Left lung (tissue), 10 donors: ENCODE measurements around the gene RGL1. TPM values are rescaled to one million over a fixed set of nuclear protein-coding genes. Genes with fewer than 3 reads are reported as not detected.
A peak's percentile ranks its signal among the peaks of the same experiment; 100 is the strongest.

Experiments
- ATAC-seq: fragments of 200-7000 bp; cut with Tn5 transposase; one replicate; pipeline ENCODE4 v1.9.1; 2020; ENCODE audit warnings: moderate library complexity
- DNase-seq, 4 donors: peaks; one replicate each; pipeline ENCODE4 v3.0.0-alpha.2; 2013 to 2020
- H3K27ac ChIP-seq, 2 donors: fragments of 200-600 bp; sonication (generic) in 1 of 2; one replicate each; pipeline versions ENCODE4 v1.5.0 to v1.8.0; 2020 to 2021
- H3K27me3 ChIP-seq, 2 donors: fragments of 200-600 bp; sonication (generic) in 1 of 2; one replicate each; pipeline versions ENCODE4 v1.5.0 to v1.8.0; 2020 to 2021
- H3K36me3 ChIP-seq, 2 donors: fragments of 200-600 bp; sonication (generic) in 1 of 2; one replicate each; pipeline versions ENCODE4 v1.5.0 to v1.8.0; 2020 to 2021
- H3K4me1 ChIP-seq, 2 donors: fragments of 200-600 bp; one replicate each; pipeline ENCODE4 v1.8.0; 2021
- H3K4me3 ChIP-seq, 2 donors: fragments of 200-600 bp; sonication (generic) in 1 of 2; one replicate each; pipeline versions ENCODE4 v1.5.0 to v1.8.0; 2020 to 2021; ENCODE audit warnings: mild to moderate bottlenecking in 1 of 2
- H3K9me3 ChIP-seq, 2 donors: fragments of 200-600 bp; sonication (generic) in 1 of 2; one replicate each; pipeline versions ENCODE4 v1.5.0 to v1.8.0; 2020 to 2021
- CTCF ChIP-seq, 2 donors: fragments of 200-600 bp; sonication (generic) in 1 of 2; IDR thresholded peaks; one replicate each; pipeline versions ENCODE4 v1.5.0 to v1.8.0; 2021; ENCODE audit warnings: antibody characterized with exemption in 2 of 2
- intact Hi-C, 2 donors: fragments of 100-400 bp; cut with DNase I; formaldehyde crosslinking; loops; one replicate each; pipeline versions ENCODE4 v1.11.2 to v1.14.2; 2022
- polyA plus RNA-seq, 6 donors: library from polyadenylated mRNA; unstranded; fragments of 120-200 nt; gene quantifications; one replicate each; pipeline ENCODE4 v1.2.1, GENCODE V29; 2013; ENCODE audit not compliant: insufficient read length in 6 of 6
- total RNA-seq, 2 donors: library from RNA; stranded (reverse); fragmentation: NEBNext Ultra II Directional; extraction: Animal tissue kit (Norgen Biotek cat#: 25700); gene quantifications; one replicate each; pipeline ENCODE4 v1.2.1, GENCODE V29; 2021
- donor health status: DM: no; HTN: yes; CAD: no.
- donor health status: DM: no; HTN: no; CAD: no.

RGL1 gene
- total and polyA plus RNA-seq, 8 donors: 33.7 to 52.6 (median 40.9) TPM

GRCh38 chr1:183891158-183891856 is 86.4 kb downstream of the RGL1 start:
- H3K36me3 ChIP-seq: peaks cover 0 to 53% of the 10 kb centered on the region in 2 donors
- H3K4me1 ChIP-seq: peaks cover 15 to 61% of the 10 kb centered on the region in 2 donors
- no peak overlapping the region for H3K4me3 ChIP-seq
- intact Hi-C loops: no loop called here
- ATAC-seq (no peak), DNase-seq (no peak)
- H3K27me3 ChIP-seq: no peaks in the 10 kb centered on the region
- no peak for TF ChIP-seq CTCF (IDR thresholded peaks at IDR 0.05)
- H3K27ac ChIP-seq: peak overlapping the region; percentile 51 to 72
- H3K9me3 ChIP-seq: no peaks in the 10 kb centered on the region

GRCh38 chr1:183892351-183892793 is 87.5 kb downstream of the RGL1 start:
- H3K9me3 ChIP-seq: no peaks in the 10 kb centered on the region
- H3K4me1 ChIP-seq: peaks cover 15 to 60% of the 10 kb centered on the region in 2 donors
- intact Hi-C loops: no loop called here
- peak overlapping the region; percentile 63 to 72 for H3K27ac ChIP-seq
- no peaks in the 10 kb centered on the region for H3K27me3 ChIP-seq
- TF ChIP-seq CTCF (IDR thresholded peaks at IDR 0.05): no peak
- peak; percentile 87 for ATAC-seq
- peak in 2 of 4 donors; percentile 53 to 76 for DNase-seq
- peaks cover 0 to 52% of the 10 kb centered on the region in 2 donors for H3K36me3 ChIP-seq
- H3K4me3 ChIP-seq: no peak overlapping the region

DNA sequence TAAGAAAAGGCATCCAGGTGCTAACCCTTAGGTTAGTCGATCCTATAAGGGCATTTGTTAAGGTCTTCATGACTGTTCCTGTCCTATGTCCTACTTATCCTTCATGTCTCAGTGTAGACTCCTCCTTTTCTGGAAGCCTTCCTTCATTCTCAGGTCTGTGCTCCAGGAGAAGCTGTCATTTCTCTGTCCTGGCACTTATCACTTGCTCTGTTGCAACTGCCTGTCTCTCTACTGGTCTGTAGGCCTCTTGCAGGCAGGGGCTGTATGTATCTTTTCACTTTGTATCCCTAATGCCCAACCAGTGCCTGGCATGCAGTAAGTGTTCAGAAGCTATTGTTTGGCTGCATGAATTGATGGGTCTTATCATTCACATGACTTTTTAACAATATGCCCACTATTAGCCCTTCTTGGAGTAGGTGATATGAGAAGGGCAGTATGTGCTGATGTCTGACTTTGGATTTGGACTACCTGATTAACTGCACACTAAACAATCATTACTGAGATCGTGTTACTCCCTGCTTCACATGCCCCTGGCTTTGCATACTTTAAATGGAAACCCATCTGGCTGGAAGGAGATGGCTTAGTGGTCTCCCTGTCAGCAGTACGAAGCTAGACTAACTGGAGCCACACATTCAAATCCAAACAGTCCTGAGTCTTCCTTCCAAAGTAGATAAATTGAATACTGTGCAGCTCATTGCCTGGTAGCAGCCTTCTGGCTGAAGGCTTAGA is 88.8 kb downstream of the RGL1 start:
- TF ChIP-seq CTCF (IDR thresholded peaks at IDR 0.05): no peak
- Histone ChIP-seq H3K27ac (peak overlapping the region; percentile 63 to 72), H3K9me3 (no peaks in the 10 kb centered on the region), H3K4me1 (peaks cover 8 to 60% of the 10 kb centered on the region in 2 donors), H3K36me3 (peaks cover 0 to 55% of the 10 kb centered on the region in 2 donors), H3K4me3 (no peak overlapping the region), H3K27me3 (no peaks in the 10 kb centered on the region)
- DNase-seq: no peak
- intact Hi-C loops: no loop called here
- ATAC-seq: no peak

- peaks cover 3 to 60% of the 10 kb centered on the region in 2 donors for H3K4me1 ChIP-seq
- intact Hi-C loops: no loop called here
- H3K27ac ChIP-seq: no peak overlapping the region
- H3K9me3 ChIP-seq: no peaks in the 10 kb centered on the region
- H3K4me3 ChIP-seq: no peak overlapping the region
- H3K27me3 ChIP-seq: no peaks in the 10 kb centered on the region
- TF ChIP-seq CTCF (IDR thresholded peaks at IDR 0.05): no peak
- no peak for DNase-seq
- peaks cover 0 to 60% of the 10 kb centered on the region in 2 donors for H3K36me3 ChIP-seq
- ATAC-seq: no peak
Measured at GRCh38 chr1:183894290-183894565, 89.3 kb downstream of the RGL1 start.

DNA sequence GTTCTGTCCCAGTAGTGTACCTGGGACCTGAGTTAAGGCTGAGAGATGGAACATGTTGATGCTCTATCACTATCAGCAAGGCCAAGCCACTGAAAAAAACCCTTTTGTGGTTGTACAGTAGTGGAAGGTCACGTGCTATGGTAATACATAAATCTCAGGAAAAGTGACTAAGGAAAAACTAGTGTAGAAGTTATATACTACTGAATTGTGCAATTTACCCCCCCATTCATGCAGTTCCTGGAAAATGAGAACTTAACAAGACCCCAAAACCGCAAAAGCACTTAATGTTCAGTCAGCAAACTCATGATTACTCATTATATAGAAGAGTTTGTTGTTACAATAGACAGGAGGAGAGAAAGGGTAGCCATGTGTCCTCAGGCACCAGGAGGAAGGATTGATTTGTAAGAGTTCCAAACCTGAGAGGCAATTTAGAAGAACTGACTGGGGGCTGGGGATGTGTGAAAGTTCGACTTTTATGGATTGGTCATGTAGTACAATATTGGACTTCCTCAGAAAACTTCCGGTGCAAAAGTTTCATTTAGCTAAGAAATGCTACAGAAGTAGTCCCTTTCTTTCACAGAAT is 91.6 kb downstream of the RGL1 start:
- H3K9me3 ChIP-seq: no peaks in the 10 kb centered on the region
- H3K4me3 ChIP-seq: no peak overlapping the region
- peaks cover 0 to 71% of the 10 kb centered on the region in 2 donors for H3K36me3 ChIP-seq
- no peaks in the 10 kb centered on the region for H3K27me3 ChIP-seq
- ATAC-seq (peak; percentile 12), DNase-seq (no peak)
- peak overlapping the region in 1 of 2 donors; percentile 75 for H3K27ac ChIP-seq
- TF ChIP-seq CTCF (IDR thresholded peaks at IDR 0.05): no peak
- intact Hi-C loops: no loop called here
- H3K4me1 ChIP-seq: peaks cover 0 to 51% of the 10 kb centered on the region in 2 donors
